G401 (cell line): Measurements from ENCODE around the gene SH3BGRL. TPM values are rescaled to one million over a fixed set of nuclear protein-coding genes. Genes with fewer than 3 reads are reported as not detected.

Source experiments
- DNase-seq: peaks from one replicate; pipeline ENCODE4 v3.0.0-alpha.2; 2015; ENCODE audit warnings: low spot score
- in situ Hi-C: cut with HindIII; loops from 2 replicates; pipeline ENCODE4 v1.10.0; 2016; ENCODE audit warnings: low sequenced_read_pairs, mixed read lengths
- total RNA-seq: library from RNA; depleted of rRNA; stranded (reverse); fragments of >200 nt; shearing (Covaris generic); gene quantifications from 2 replicates; pipeline ENCODE4 v1.2.3, GENCODE V29; 2014; rRNA removed

The SH3BGRL gene
- 48.6 and 71.7 TPM in 2 replicates for total RNA-seq

DNA sequence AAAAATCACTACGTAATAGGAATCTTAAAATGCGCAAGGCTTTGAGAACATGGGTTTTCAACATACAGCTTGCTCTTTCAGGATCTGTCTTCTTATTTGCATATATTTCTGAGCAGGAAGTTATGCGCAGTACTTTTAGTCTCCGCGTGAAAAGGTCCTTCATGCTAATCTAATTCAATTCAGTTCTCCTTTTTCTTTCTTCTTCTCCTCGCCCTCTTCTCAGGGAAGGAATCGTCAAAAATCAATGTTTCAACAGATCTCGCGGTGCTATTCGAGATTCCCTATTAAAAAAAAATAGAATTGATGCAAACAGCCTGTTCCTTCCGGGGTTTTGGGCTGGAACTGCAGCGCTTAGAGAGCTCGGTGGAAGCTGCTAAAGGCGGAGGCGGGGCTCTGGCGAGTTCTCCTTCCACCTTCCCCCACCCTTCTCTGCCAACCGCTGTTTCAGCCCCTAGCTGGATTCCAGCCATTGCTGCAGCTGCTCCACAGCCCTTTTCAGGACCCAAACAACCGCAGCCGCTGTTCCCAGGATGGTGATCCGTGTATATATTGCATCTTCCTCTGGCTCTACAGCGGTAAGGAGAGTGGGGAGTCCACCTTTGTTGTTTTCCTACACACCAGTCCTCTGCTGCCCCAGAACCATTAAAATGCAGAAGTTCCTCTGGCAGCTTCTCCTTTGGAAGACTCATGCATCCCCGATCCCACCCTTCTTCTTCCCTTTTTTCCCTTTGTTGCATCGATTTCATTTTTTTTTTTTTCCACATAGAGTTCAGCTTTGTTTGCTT lies at the start of gene SH3BGRL, which contains the start of gene HMGN5:
TSS of gene SH3BGRL (plus strand) at position 432 of the 785 bp plus-strand sequence. CDS start at position 531, 99 bp downstream.
TSS of gene HMGN5 (minus strand) at position 243 of the 785 bp plus-strand sequence. CDS start 80,364 bp downstream, outside the sequence.
- in situ Hi-C loops, result no loop called here
- DNase-seq, result peak; percentile 43

DNA sequence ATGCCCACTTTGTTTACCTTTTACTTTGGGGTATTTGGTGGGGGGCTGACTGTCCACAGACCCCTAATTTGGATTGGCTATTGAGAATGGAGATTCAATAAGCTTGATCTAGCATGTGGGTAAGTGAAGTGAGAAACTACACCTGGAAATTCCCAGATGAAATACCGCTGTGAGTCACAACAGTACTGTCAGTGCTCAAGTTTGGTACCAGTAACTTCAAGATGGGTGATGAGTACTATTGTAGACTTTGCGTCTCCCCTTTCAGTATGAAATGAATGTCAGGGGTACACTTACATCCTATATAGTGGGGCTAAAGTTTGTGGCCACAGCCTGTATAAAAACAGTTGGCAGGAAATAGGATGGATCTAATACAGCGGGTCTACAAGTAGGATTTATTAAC lies 33.5 kb upstream of the SH3BGRL start:
- DNase-seq, result no peak
- in situ Hi-C loops, result no loop called here

DNA sequence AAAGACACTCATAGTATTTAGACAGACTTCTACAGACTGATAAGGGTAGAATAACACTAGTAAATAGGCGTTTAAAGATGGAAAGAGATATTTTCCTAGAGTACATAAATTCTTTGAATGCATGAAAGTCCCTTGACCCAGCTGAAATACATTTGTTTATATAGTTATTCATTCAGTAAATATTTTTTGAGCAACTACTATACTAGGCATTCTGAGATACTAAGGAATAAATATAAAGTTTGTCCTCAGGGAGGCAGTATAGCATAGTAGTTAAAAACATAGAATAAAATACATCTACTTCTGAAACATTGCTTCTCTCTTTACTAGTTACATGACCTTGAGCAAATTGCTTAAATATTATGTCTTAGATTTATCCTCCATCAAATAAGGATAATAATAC lies 27.6 kb upstream of the SH3BGRL start:
- DNase-seq, result peak; percentile 1
- in situ Hi-C loops, result no loop called here

DNA sequence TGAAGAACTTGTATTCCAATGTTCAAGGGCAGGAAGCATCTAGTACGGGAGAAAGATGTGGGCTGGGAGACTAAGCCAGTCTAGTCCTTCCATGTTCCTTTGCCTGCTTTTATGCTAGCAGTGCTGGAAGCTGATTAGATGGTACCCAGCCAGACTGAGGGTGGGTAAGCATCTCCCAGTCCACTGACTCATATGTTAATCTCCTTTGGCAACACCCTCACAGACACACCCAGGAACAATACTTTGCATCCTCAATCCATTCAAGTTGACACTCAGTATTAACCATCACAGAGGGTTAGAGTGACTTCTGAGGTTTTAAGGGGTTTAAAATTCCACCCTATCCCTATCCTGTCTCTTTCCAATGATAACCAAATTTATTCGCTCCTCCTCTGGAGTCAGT lies 6.6 kb upstream of the SH3BGRL start:
- DNase-seq, result no peak
- in situ Hi-C loops, result no loop called here

GRCh38 chrX:81195712-81196111 lies 6.2 kb upstream of the SH3BGRL start:
- in situ Hi-C loops, result no loop called here

GRCh38 chrX:81201071-81201470 lies 831 bp upstream of the SH3BGRL start:
- in situ Hi-C loops, result no loop called here
- DNase-seq, result no peak

More at GRCh38 chrX:81195712-81196111, 6.2 kb upstream of the SH3BGRL start:
- peak; percentile 30 for DNase-seq

GRCh38 chrX:81202456-81202819 lies 536 bp downstream of the SH3BGRL start:
- in situ Hi-C loops, result no loop called here
- DNase-seq, result no peak

DNA sequence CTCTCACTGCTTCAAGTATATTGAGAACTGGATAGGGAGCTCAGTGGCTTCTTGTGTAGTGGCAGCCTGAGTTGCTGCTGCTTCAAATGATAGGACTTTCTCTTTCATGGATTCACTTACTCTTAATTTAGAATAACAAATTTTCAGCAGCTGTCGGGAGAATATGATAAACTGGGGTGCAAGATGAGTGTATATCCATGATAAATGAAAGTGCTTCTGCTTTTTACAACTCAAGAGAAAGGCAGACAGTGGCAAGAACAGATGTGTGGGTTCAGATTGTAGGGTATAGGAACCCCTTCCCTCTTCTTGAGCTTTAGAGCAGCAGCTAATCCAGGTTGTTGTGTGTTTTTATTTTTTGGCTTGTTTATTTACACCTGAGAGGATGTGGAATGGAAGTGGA lies 1.0 kb downstream of the SH3BGRL start:
- no peak for DNase-seq
- in situ Hi-C loops, result no loop called here

DNA sequence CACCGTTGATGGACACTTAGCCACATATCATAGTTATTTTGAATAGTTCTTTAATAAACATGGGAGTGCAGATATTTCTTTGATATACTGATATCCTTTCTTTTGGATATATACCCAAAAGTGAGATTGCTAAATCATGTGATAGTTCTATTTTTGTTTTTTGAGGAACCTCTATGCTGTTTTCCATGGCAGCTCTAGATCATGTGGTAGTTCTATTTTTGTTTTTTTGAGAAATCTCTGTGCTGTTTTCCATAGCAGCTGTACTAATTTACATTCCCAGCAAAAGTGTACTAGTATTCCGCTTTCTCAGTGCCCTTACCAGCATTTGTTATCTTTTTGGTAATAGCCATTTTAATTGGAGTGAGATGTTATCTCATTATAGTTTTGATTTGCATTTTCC lies 3.6 kb downstream of the SH3BGRL start:
- DNase-seq, result no peak
- in situ Hi-C loops, result no loop called here

DNA sequence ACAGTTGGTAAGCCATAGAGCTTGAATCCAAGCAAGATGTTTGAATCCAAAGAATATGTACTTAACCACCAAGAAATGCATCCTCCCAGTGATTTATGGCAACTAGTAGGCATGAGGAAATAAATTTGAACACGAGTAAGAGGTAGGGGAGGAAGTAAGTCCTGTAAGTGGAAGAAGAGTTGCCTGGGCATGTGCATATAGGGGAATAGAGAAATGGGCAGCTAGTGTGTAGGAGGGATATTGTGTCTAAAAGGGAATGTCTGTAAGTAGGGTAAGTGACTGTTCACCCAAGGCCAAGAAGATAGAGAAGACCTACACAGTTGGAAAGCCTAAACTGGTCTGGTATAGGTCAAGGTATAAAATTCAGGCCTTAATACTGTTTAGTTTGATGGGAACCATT lies 4.6 kb downstream of the SH3BGRL start:
- in situ Hi-C loops, result no loop called here
- DNase-seq, result no peak

DNA sequence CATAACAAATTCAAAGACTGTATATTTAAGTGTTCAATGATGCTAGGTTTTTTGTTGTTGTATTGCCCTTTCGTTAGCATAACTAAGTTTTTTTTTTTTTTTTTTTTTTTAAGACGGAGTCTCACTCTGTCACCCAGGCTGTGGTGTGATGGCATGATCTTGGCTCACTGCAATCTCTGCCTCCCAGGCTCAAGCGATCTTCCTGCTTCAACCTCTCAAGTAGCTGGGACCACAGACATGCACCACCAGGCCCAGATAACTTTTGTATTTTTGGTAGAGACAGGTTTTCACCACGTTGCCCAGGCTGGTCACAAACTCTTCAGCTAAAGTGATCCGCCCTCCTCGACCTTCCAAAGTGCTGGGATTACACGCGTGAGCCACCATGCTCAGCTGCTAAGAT lies 7.0 kb downstream of the SH3BGRL start:
- no peak for DNase-seq
- in situ Hi-C loops, result no loop called here

DNA sequence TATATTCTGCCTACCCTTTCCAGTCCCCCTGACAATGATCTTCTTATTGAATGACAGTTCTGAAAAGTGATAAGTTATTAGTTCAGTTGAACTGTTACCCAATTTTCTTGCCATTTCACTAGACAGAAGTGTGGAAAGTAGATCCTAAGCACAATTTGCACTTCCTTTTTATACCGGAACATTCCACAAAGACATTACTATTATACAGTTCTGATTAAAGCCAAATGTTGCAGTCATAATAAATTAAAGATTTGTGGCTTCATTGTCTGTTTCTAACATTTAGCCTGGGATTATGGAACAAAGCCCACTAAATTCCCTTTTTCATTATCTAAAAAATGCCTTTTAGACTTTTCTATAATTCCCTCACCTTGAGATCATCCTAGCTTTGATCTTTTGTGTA lies 13.8 kb downstream of the SH3BGRL start:
- no peak for DNase-seq
- in situ Hi-C loops, result no loop called here

DNA sequence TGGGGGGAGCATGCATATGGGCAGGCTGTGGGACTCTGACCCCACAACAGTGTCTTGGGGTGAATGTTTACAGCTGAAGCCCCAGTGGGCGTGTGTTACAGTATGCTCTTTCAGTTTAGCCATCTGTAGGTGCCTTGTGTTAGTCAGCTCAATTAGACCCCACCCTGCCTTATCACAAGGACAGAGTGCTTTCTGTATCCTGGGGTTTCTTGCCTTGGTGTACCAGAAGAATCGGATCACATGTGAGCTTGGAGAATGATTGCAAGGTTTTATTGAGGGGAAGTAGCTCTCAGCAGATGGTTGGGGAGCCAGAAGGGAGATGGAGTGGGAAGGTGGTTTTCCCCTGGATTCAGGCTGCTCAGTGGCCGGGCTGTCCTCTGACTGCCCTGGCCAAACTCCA lies 27.3 kb downstream of the SH3BGRL start:
- in situ Hi-C loops, result no loop called here
- no peak for DNase-seq

DNA sequence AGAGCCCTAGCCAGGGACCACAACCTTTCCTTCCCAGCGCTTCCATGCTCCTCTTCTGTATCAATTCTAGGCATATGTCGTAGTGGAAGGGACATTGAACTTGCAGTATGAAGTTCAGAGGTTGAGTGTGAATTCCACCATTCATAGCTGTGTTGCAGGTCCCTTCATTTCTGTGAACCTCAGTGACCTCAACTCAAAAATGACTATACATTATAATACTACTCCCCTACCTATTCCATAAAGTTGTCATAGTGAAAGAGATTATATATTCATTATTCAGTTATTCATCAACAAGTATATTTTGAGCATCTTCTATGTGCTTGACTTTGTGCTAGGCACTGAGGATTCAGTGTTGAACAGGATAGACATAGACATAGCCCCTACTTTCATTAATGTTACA lies 28.0 kb downstream of the SH3BGRL start:
- no peak for DNase-seq
- in situ Hi-C loops, result no loop called here

DNA sequence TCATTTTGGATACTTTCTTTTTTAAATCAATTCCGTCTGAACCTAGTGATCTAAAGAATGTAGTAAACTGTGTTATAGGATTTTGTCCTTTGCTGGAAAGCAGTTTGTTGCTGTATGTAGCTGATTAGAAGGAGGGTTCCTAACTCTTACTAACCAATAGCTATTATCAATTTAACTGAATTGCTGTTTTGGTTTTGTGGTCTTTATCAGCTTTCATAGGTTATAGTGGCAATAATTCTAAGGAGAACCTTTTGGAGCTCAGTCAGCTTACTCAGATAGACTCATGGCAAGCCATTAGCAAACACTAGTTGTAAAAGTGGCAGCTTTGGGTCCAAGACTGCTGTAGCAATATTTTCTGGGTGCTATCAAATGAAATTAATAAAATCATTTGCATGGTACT lies 29.6 kb downstream of the SH3BGRL start:
- no peak for DNase-seq
- in situ Hi-C loops, result no loop called here

- no peak for DNase-seq
- in situ Hi-C loops, result no loop called here
Measured at GRCh38 chrX:81232218-81232617, 30.3 kb downstream of the SH3BGRL start.

DNA sequence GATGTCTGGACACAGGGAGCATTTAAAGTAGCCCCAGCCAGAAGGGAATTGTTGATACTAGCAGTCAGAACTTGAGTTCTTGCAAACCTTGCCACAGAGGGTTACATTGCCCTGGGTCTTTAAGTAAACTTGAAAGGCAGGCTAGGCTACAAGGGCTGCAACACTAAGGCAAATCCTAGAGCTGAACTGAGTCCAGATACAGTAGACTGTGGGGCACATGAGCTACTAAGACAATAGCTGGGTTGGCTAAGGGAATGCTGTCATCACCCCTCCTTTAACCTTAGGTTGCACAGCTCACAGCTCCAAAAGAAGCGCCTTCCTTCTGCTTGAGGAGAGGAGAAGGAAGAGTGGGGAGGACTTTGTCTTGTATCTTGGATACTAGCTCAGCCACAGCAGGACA lies 35.6 kb downstream of the SH3BGRL start:
- in situ Hi-C loops, result no loop called here

GRCh38 chrX:81238166-81238565 lies 36.3 kb downstream of the SH3BGRL start:
- no peak for DNase-seq
- in situ Hi-C loops, result no loop called here

More for the DNA sequence above, 35.6 kb downstream of the SH3BGRL start:
- no peak for DNase-seq

- DNase-seq, result no peak
- in situ Hi-C loops, result no loop called here
Measured at GRCh38 chrX:81240701-81241331, 38.9 kb downstream of the SH3BGRL start.

DNA sequence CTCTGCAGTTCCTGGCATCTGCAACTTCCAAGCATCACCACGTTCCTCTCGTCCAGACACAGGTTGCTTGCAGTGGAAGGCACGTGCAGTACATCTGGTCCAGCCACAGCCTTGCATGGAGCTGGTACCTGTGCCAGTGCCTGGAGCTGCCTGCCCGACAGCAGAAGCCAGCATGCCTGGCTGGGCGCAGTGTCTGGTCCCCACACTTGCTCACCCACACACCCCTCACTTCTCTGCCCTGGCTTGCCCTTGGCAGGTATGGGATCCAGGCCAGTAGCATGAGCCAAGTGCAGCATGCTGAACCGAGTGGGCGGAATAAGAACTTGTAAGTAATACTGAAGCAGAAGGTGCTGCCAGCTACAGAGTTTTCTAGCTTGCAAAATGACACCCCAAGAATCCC lies 39.9 kb downstream of the SH3BGRL start:
- in situ Hi-C loops, result no loop called here
- DNase-seq, result no peak

DNA sequence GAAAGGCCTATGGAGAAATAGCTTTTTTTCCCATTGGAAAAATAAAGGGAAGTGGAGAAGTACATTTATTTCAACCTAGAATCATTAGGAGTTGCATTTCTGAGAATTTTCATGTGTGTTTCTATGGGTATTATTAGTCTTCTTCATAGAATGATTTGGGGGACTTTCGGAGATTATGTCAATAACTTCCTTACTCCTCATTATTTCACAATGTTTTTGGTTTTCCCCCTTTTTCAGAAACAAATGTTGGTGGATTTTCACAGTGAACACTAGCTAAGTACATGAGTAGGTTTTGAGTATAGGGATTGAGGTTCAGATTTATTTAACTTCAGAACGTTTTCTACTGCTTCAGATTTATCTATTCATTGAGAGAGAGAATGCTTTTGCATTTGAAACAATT lies 54.0 kb downstream of the SH3BGRL start:
- DNase-seq, result no peak
- in situ Hi-C loops, result no loop called here
